ENCODE results near the gene CD44. TPM values are rescaled to one million over a fixed set of nuclear protein-coding genes. Genes with fewer than 3 reads are reported as not detected.

CD44 gene
- total RNA-seq, 1 donor from 2014 or later: 46.0 TPM

- H3K27ac Mint-ChIP-seq: no peak overlapping the region
- H3K4me3 Mint-ChIP-seq: no peak overlapping the region
- no peaks in the 10 kb centered on the region for H3K36me3 Mint-ChIP-seq
- H3K4me1 Mint-ChIP-seq (ENCODE audit: unreplicated experiment): peaks cover 15% of the 10 kb centered on the region
- no peaks in the 10 kb centered on the region for H3K9me3 Mint-ChIP-seq
- no peak for TF ChIP-seq CTCF (conservative IDR thresholded peaks at IDR 0.05)
- H3K27me3 Mint-ChIP-seq: peaks cover 21% of the 10 kb centered on the region
- no peak for DNase-seq (ENCODE audit: extremely low spot score, unreplicated experiment)
These were observed 26.7 kb downstream of the CD44 start for GRCh38 chr11:35165423-35166368.

GRCh38 chr11:35166369-35167360, 27.7 kb downstream of the CD44 start:
- Mint-ChIP-seq H3K4me3 (no peak overlapping the region), H3K36me3 (no peaks in the 10 kb centered on the region), H3K27me3 (peaks cover 16% of the 10 kb centered on the region), H3K4me1 (ENCODE audit: unreplicated experiment) (peaks cover 15% of the 10 kb centered on the region), H3K27ac (no peak overlapping the region), H3K9me3 (no peaks in the 10 kb centered on the region)
- DNase-seq (ENCODE audit: extremely low spot score, unreplicated experiment): no peak
- TF ChIP-seq CTCF (conservative IDR thresholded peaks at IDR 0.05): no peak

GRCh38 chr11:35167426-35167954, 28.5 kb downstream of the CD44 start:
- Mint-ChIP-seq H3K4me3 (no peak overlapping the region), H3K27ac (no peak overlapping the region), H3K36me3 (no peaks in the 10 kb centered on the region), H3K27me3 (peaks cover 14% of the 10 kb centered on the region), H3K9me3 (no peaks in the 10 kb centered on the region), H3K4me1 (ENCODE audit: unreplicated experiment) (peaks cover 15% of the 10 kb centered on the region)
- DNase-seq (ENCODE audit: extremely low spot score, unreplicated experiment): no peak
- TF ChIP-seq CTCF (conservative IDR thresholded peaks at IDR 0.05): no peak

GRCh38 chr11:35168671-35169070, 29.7 kb downstream of the CD44 start:
- Mint-ChIP-seq H3K36me3 (no peaks in the 10 kb centered on the region), H3K4me1 (ENCODE audit: unreplicated experiment) (peaks cover 18% of the 10 kb centered on the region), H3K27me3 (peaks cover 3% of the 10 kb centered on the region), H3K27ac (no peak overlapping the region), H3K4me3 (no peak overlapping the region), H3K9me3 (no peaks in the 10 kb centered on the region)
- no peak for DNase-seq (ENCODE audit: extremely low spot score, unreplicated experiment)
- no peak for TF ChIP-seq CTCF (conservative IDR thresholded peaks at IDR 0.05)

GRCh38 chr11:35169112-35169511, 30.1 kb downstream of the CD44 start:
- no peak for DNase-seq (ENCODE audit: extremely low spot score, unreplicated experiment)
- no peaks in the 10 kb centered on the region for H3K27me3 Mint-ChIP-seq
- H3K4me3 Mint-ChIP-seq: no peak overlapping the region
- H3K9me3 Mint-ChIP-seq: no peaks in the 10 kb centered on the region
- H3K4me1 Mint-ChIP-seq (ENCODE audit: unreplicated experiment): peaks cover 18% of the 10 kb centered on the region
- no peaks in the 10 kb centered on the region for H3K36me3 Mint-ChIP-seq
- H3K27ac Mint-ChIP-seq: no peak overlapping the region
- no peak for TF ChIP-seq CTCF (conservative IDR thresholded peaks at IDR 0.05)
